CD8-positive, alpha-beta memory T cell (primary cell): ENCODE measurements around the gene CDC42BPB. TPM values are rescaled to one million over a fixed set of nuclear protein-coding genes. Genes with fewer than 3 reads are reported as not detected.
"Not testable (repeated sequence)": the region's sequence is repeated elsewhere in the genome, so short reads cannot be mapped to it uniquely, and the experiment has no call there.

Experiments used
- CTCF ChIA-PET: fragments of 350-600 bp; sonication (Branson Sonifier 250); formaldehyde crosslinking; loops from one replicate; lab custom pipeline; 2021; ENCODE audit warnings: antibody characterized with exemption; lab: Charles Lee
- POLR2A ChIA-PET: fragments of 350-600 bp; sonication (Branson Sonifier 250); formaldehyde crosslinking; loops from one replicate; lab custom pipeline; 2021; ENCODE audit warnings: antibody characterized with exemption; lab: Charles Lee
- DNase-seq, 5 donors: peaks; one replicate each; pipeline versions ENCODE4 v3.0.0 to v3.0.0-alpha.2; 2020 to 2022; ENCODE audit warnings: mixed read lengths in 1 of 5
- H3K27ac ChIP-seq: one replicate; pipeline ENCODE4 v1.7.0; 2013; ENCODE audit warnings: low read depth, mild to moderate bottlenecking, low read length, moderate library complexity
- H3K27me3 ChIP-seq: 2 replicates; pipeline ENCODE4 v1.7.0; 2013; ENCODE audit warnings: low read length, mild to moderate bottlenecking; ENCODE audit not compliant: insufficient read depth, poor library complexity, severe bottlenecking
- H3K36me3 ChIP-seq: 2 replicates; pipeline ENCODE4 v1.7.0; 2013; ENCODE audit warnings: mild to moderate bottlenecking, low read length, moderate library complexity; ENCODE audit not compliant: insufficient read depth
- H3K4me1 ChIP-seq: 2 replicates; pipeline ENCODE4 v1.7.0; 2013; ENCODE audit warnings: mild to moderate bottlenecking, low read length, moderate library complexity; ENCODE audit not compliant: insufficient read depth
- H3K4me3 ChIP-seq: 2 replicates; pipeline ENCODE4 v1.7.0; 2013; ENCODE audit warnings: mild to moderate bottlenecking, low read length
- H3K9me3 ChIP-seq: 2 replicates; pipeline ENCODE4 v1.7.0; 2013; ENCODE audit warnings: mild to moderate bottlenecking, low read length
- H3K27ac Mint-ChIP-seq, 8 donors: one replicate each; pipeline ENCODE4 v1.8.0; 2020 to 2021; ENCODE audit warnings: mixed read lengths in 8 of 8, mild to moderate bottlenecking in 6 of 8, inconsistent platforms in 3 of 8, moderate library complexity in 3 of 8
- H3K27me3 Mint-ChIP-seq, 2 donors: one replicate each; pipeline ENCODE4 v1.8.0; 2020 to 2021; ENCODE audit warnings: mixed read lengths in 2 of 2, mild to moderate bottlenecking in 1 of 2, moderate library complexity in 1 of 2
- H3K36me3 Mint-ChIP-seq, 3 donors: one replicate each; pipeline ENCODE4 v1.8.0; 2020 to 2021; ENCODE audit warnings: mixed read lengths in 3 of 3, inconsistent platforms in 1 of 3, mild to moderate bottlenecking in 1 of 3
- H3K4me1 Mint-ChIP-seq, 3 donors: one replicate each; pipeline ENCODE4 v1.8.0; 2020 to 2021; ENCODE audit warnings: mixed read lengths in 3 of 3, inconsistent platforms in 1 of 3, mild to moderate bottlenecking in 1 of 3
- H3K4me3 Mint-ChIP-seq, 7 donors: one replicate each; pipeline ENCODE4 v1.8.0; 2020 to 2021; ENCODE audit warnings: mixed read lengths in 7 of 7, mild to moderate bottlenecking in 6 of 7, moderate library complexity in 4 of 7, inconsistent platforms in 2 of 7
- H3K9me3 Mint-ChIP-seq, 5 donors: one replicate each; pipeline ENCODE4 v1.8.0; 2020 to 2022; ENCODE audit warnings: mixed read lengths in 5 of 5, mild to moderate bottlenecking in 3 of 5, moderate library complexity in 2 of 5, inconsistent platforms in 1 of 5
- polyA plus RNA-seq: library from polyadenylated mRNA; unstranded; fragments of 300-500 nt; fragmentation: Illumina TruSeq; gene quantifications from one replicate; pipeline ENCODE4 v1.2.3, GENCODE V29; 2021
- total RNA-seq, 2 experiments: library from RNA; stranded (reverse); gene quantifications; one replicate each; pipeline ENCODE4 v1.2.3, GENCODE V29; 2021

The CDC42BPB gene
- total and polyA plus RNA-seq, 3 experiments from 2014 or later = 0.32 to 2.9 (median 1.6) TPM

GRCh38 chr14:103028161-103028767 lies 29.1 kb downstream of the CDC42BPB start:
- H3K27ac Mint-ChIP-seq = peak overlapping the region in 1 of 8 donors; percentile 32
- H3K27me3 Mint-ChIP-seq = peaks cover 10 to 20% of the 10 kb centered on the region in 2 donors
- H3K4me1 Mint-ChIP-seq = no peaks in the 10 kb centered on the region
- peaks cover 0 to 4% (median 1%) of the 10 kb centered on the region in 3 donors for H3K36me3 Mint-ChIP-seq
- H3K4me3 Mint-ChIP-seq = no peak overlapping the region
- Histone ChIP-seq H3K27me3 (no peaks in the 10 kb centered on the region), H3K36me3 (no peaks in the 10 kb centered on the region), H3K9me3 (no peaks in the 10 kb centered on the region), H3K4me1 (no peaks in the 10 kb centered on the region), H3K4me3 (no peak overlapping the region), H3K27ac (no peak overlapping the region)
- DNase-seq = no peak
- H3K9me3 Mint-ChIP-seq = no peaks in the 10 kb centered on the region
- POLR2A ChIA-PET = no interaction called here
- CTCF ChIA-PET = no interaction called here

GRCh38 chr14:103027451-103027850 lies 29.9 kb downstream of the CDC42BPB start:
- CTCF ChIA-PET = no interaction called here
- Histone ChIP-seq H3K4me3 (no peak overlapping the region), H3K36me3 (no peaks in the 10 kb centered on the region), H3K27ac (no peak overlapping the region), H3K9me3 (no peaks in the 10 kb centered on the region), H3K27me3 (no peaks in the 10 kb centered on the region), H3K4me1 (no peaks in the 10 kb centered on the region)
- H3K27ac Mint-ChIP-seq = no peak overlapping the region
- H3K27me3 Mint-ChIP-seq = peaks cover 13 to 25% of the 10 kb centered on the region in 2 donors
- no peak overlapping the region for H3K4me3 Mint-ChIP-seq
- H3K4me1 Mint-ChIP-seq = no peaks in the 10 kb centered on the region
- peaks cover 0 to 4% (median 1%) of the 10 kb centered on the region in 3 donors for H3K36me3 Mint-ChIP-seq
- no peaks in the 10 kb centered on the region for H3K9me3 Mint-ChIP-seq
- no peak for DNase-seq
- POLR2A ChIA-PET = no interaction called here

- H3K36me3 ChIP-seq = no peaks in the 10 kb centered on the region
- ChIA-PET CTCF (no interaction called here), POLR2A (no interaction called here)
- H3K36me3 Mint-ChIP-seq = peaks cover 0 to 4% (median 1%) of the 10 kb centered on the region in 3 donors
- DNase-seq = no peak
- H3K4me3 ChIP-seq = no peak overlapping the region
- H3K27me3 ChIP-seq = no peaks in the 10 kb centered on the region
- peaks cover 13 to 30% of the 10 kb centered on the region in 2 donors for H3K27me3 Mint-ChIP-seq
- H3K9me3 ChIP-seq = no peaks in the 10 kb centered on the region
- no peak overlapping the region for H3K27ac ChIP-seq
- H3K27ac Mint-ChIP-seq = no peak overlapping the region
- no peak overlapping the region for H3K4me3 Mint-ChIP-seq
- H3K4me1 Mint-ChIP-seq = no peaks in the 10 kb centered on the region
- no peaks in the 10 kb centered on the region for H3K4me1 ChIP-seq
- H3K9me3 Mint-ChIP-seq = no peaks in the 10 kb centered on the region
These were observed 30.4 kb downstream of the CDC42BPB start for GRCh38 chr14:103026988-103027387.

- H3K4me3 ChIP-seq, H3K9me3 Mint-ChIP-seq, H3K36me3 ChIP-seq, DNase-seq, H3K4me1 ChIP-seq, H3K27ac Mint-ChIP-seq, H3K36me3 Mint-ChIP-seq, H3K4me3 Mint-ChIP-seq, H3K27me3 ChIP-seq, H3K9me3 ChIP-seq, CTCF ChIA-PET, H3K4me1 Mint-ChIP-seq, H3K27ac ChIP-seq, POLR2A ChIA-PET: not testable (repeated sequence)
- H3K27me3 Mint-ChIP-seq = peaks cover 16 to 37% of the 10 kb centered on the region in 2 donors
These were observed 31.2 kb downstream of the CDC42BPB start for GRCh38 chr14:103026196-103026595.

GRCh38 chr14:103023881-103024473 lies 33.4 kb downstream of the CDC42BPB start:
- Histone ChIP-seq H3K27me3 (no peaks in the 10 kb centered on the region), H3K27ac (no peak overlapping the region), H3K4me1 (no peaks in the 10 kb centered on the region), H3K36me3 (no peaks in the 10 kb centered on the region), H3K4me3 (no peak overlapping the region), H3K9me3 (no peaks in the 10 kb centered on the region)
- no peak for DNase-seq
- CTCF ChIA-PET = no interaction called here
- H3K36me3 Mint-ChIP-seq = peaks cover 0 to 4% (median 3%) of the 10 kb centered on the region in 3 donors
- H3K9me3 Mint-ChIP-seq = no peaks in the 10 kb centered on the region
- POLR2A ChIA-PET = no interaction called here
- H3K27me3 Mint-ChIP-seq = peaks cover 26 to 53% of the 10 kb centered on the region in 2 donors
- H3K27ac Mint-ChIP-seq = no peak overlapping the region
- no peaks in the 10 kb centered on the region for H3K4me1 Mint-ChIP-seq
- H3K4me3 Mint-ChIP-seq = no peak overlapping the region

- Histone ChIP-seq H3K36me3 (no peaks in the 10 kb centered on the region), H3K27ac (no peak overlapping the region), H3K27me3 (no peaks in the 10 kb centered on the region), H3K4me1 (no peaks in the 10 kb centered on the region), H3K4me3 (no peak overlapping the region), H3K9me3 (no peaks in the 10 kb centered on the region)
- Mint-ChIP-seq H3K4me3 (no peak overlapping the region), H3K9me3 (no peaks in the 10 kb centered on the region), H3K27me3 (peaks cover 28 to 63% of the 10 kb centered on the region in 2 donors), H3K4me1 (no peaks in the 10 kb centered on the region), H3K36me3 (peaks cover 0 to 4% (median 3%) of the 10 kb centered on the region in 3 donors), H3K27ac (no peak overlapping the region)
- ChIA-PET POLR2A (no interaction called here), CTCF (no interaction called here)
- no peak for DNase-seq
These were observed 34.7 kb downstream of the CDC42BPB start for GRCh38 chr14:103022685-103023044.

- H3K9me3 ChIP-seq = no peaks in the 10 kb centered on the region
- no peaks in the 10 kb centered on the region for H3K36me3 ChIP-seq
- no peaks in the 10 kb centered on the region for H3K9me3 Mint-ChIP-seq
- no peaks in the 10 kb centered on the region for H3K4me1 ChIP-seq
- ChIA-PET CTCF (no interaction called here), POLR2A (no interaction called here)
- H3K27me3 Mint-ChIP-seq = peaks cover 28 to 63% of the 10 kb centered on the region in 2 donors
- H3K27ac Mint-ChIP-seq = no peak overlapping the region
- H3K27me3 ChIP-seq = no peaks in the 10 kb centered on the region
- no peaks in the 10 kb centered on the region for H3K4me1 Mint-ChIP-seq
- H3K27ac ChIP-seq = no peak overlapping the region
- H3K36me3 Mint-ChIP-seq = peaks cover 0 to 4% (median 3%) of the 10 kb centered on the region in 3 donors
- H3K4me3 Mint-ChIP-seq = no peak overlapping the region
- no peak for DNase-seq
- H3K4me3 ChIP-seq = no peak overlapping the region
These were observed 35.2 kb downstream of the CDC42BPB start for GRCh38 chr14:103022002-103022684.

GRCh38 chr14:103021684-103022001 lies 35.7 kb downstream of the CDC42BPB start:
- H3K4me3 ChIP-seq = no peak overlapping the region
- no peaks in the 10 kb centered on the region for H3K4me1 ChIP-seq
- no peak overlapping the region for H3K4me3 Mint-ChIP-seq
- H3K36me3 Mint-ChIP-seq = peaks cover 0 to 4% (median 3%) of the 10 kb centered on the region in 3 donors
- H3K9me3 ChIP-seq = no peaks in the 10 kb centered on the region
- H3K27ac ChIP-seq = no peak overlapping the region
- no peak for DNase-seq
- H3K27me3 Mint-ChIP-seq = peaks cover 28 to 65% of the 10 kb centered on the region in 2 donors
- H3K27me3 ChIP-seq = no peaks in the 10 kb centered on the region
- no peak overlapping the region for H3K27ac Mint-ChIP-seq
- ChIA-PET POLR2A (no interaction called here), CTCF (no interaction called here)
- no peaks in the 10 kb centered on the region for H3K9me3 Mint-ChIP-seq
- no peaks in the 10 kb centered on the region for H3K4me1 Mint-ChIP-seq
- no peaks in the 10 kb centered on the region for H3K36me3 ChIP-seq
